ENCODE data around the gene NEDD4L.

The NEDD4L gene

DNA sequence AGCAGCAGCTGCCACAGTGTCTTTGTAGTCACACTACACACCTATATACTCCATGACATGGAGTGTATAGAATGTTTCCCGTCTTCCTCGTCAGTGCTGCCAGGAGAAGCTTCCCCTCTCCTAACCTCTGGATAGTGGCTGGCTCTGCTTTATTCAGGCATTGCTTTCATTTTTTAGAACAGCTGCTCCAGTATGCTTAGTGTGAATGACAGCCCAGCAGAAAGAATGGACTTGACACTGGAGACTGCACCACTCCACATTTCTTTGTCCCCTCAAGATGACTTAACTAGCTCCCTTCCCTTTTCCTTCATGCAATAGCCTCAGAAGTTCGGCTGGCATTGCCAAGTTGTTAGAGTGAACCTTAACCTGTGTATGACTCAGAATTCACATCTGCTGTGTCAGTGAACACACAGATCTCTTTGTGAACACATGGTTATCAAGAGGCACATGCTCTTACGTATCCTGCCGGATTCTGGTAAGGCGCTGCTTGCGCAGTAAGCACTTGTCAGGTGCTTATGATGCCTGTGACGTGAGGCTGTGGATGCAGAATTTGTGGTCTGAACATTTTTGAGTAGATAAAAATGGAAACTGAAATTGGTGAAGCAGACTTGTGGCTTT lies 73.9 kb downstream of the NEDD4L start:
- H3K9me3 ChIP-seq = no peaks in the 10 kb centered on the region
- TF ChIP-seq, protein P1, sequence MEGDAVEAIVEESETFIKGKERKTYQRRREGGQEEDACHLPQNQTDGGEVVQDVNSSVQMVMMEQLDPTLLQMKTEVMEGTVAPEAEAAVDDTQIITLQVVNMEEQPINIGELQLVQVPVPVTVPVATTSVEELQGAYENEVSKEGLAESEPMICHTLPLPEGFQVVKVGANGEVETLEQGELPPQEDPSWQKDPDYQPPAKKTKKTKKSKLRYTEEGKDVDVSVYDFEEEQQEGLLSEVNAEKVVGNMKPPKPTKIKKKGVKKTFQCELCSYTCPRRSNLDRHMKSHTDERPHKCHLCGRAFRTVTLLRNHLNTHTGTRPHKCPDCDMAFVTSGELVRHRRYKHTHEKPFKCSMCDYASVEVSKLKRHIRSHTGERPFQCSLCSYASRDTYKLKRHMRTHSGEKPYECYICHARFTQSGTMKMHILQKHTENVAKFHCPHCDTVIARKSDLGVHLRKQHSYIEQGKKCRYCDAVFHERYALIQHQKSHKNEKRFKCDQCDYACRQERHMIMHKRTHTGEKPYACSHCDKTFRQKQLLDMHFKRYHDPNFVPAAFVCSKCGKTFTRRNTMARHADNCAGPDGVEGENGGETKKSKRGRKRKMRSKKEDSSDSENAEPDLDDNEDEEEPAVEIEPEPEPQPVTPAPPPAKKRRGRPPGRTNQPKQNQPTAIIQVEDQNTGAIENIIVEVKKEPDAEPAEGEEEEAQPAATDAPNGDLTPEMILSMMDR (IDR thresholded peaks at IDR 0.05; ENCODE audit: low read depth, low read length) = no peak
- 0 out of 2 replicates have a peak, but pooled peaks cover 4% of the 10 kb centered on the region for H3K4me1 ChIP-seq
- no peaks in the 10 kb centered on the region for H3K27me3 ChIP-seq
- H3K36me3 ChIP-seq = no peaks in the 10 kb centered on the region
- peak; percentile 16 for DNase-seq
- no peak overlapping the region for H3K4me3 ChIP-seq (ENCODE audit: low read depth, low read length)

- Histone ChIP-seq H3K9me3 (no peaks in the 10 kb centered on the region), H3K4me3 (ENCODE audit: low read depth, low read length) (no peak overlapping the region), H3K36me3 (no peaks in the 10 kb centered on the region), H3K4me1 (0 out of 2 replicates have a peak, but pooled peaks cover 4% of the 10 kb centered on the region), H3K27me3 (no peaks in the 10 kb centered on the region)
- TF ChIP-seq, protein P1 (IDR thresholded peaks at IDR 0.05; ENCODE audit: low read depth, low read length) = no peak
- DNase-seq = no peak
Measured at GRCh38 chr18:58118536-58118935, 74.5 kb downstream of the NEDD4L start.

- Histone ChIP-seq H3K4me1 (0 out of 2 replicates have a peak, but pooled peaks cover 4% of the 10 kb centered on the region), H3K4me3 (ENCODE audit: low read depth, low read length) (no peak overlapping the region), H3K9me3 (no peaks in the 10 kb centered on the region), H3K36me3 (no peaks in the 10 kb centered on the region), H3K27me3 (no peaks in the 10 kb centered on the region)
- TF ChIP-seq, protein P1 (IDR thresholded peaks at IDR 0.05; ENCODE audit: low read depth, low read length) = no peak
- no peak for DNase-seq
Measured at GRCh38 chr18:58119819-58120218, 75.8 kb downstream of the NEDD4L start.

DNA sequence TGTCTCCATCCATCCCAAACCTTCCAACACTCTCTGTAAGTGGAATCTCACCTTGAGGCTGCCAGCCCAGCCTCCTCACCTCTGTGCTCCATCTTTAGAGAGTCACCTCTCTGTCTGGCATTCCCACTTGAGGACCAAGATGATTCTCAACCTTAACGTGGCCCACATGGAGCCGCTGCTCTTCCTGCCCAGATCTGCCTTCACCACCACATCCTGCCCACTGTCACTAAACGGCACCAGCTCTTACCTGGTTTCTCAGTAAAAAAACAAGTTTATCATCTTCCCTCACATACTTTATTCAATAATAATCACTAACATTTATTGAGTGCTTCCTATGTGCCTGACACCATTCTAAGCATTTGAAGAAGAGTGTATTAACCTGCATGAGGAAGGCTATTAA lies 80.4 kb downstream of the NEDD4L start:
- no peaks in the 10 kb centered on the region for H3K4me1 ChIP-seq
- H3K4me3 ChIP-seq (ENCODE audit: low read depth, low read length) = no peak overlapping the region
- H3K27me3 ChIP-seq = no peaks in the 10 kb centered on the region
- TF ChIP-seq, protein P1 (IDR thresholded peaks at IDR 0.05; ENCODE audit: low read depth, low read length) = no peak
- no peaks in the 10 kb centered on the region for H3K9me3 ChIP-seq
- no peak for DNase-seq
- H3K36me3 ChIP-seq = no peaks in the 10 kb centered on the region

DNA sequence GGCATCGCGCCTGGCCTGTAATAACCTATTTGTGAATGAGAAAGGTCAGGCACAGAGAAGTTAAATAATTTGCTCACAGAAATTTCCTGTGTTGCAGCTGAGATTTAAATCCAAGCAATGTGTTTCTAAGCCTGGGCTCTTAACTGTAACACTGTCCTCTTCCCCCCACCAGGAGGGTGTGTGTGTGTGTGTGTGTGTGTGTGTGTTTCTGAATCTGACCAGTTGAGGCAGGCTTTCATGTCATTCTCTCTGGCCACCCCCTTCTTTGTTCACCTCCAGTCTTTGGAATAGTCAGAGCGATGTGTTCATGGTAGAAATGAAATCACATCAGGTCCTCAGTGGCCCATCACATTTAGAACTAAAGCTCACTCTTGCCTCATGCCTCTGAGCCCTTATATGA lies 81.2 kb downstream of the NEDD4L start:
- H3K36me3 ChIP-seq = no peaks in the 10 kb centered on the region
- no peaks in the 10 kb centered on the region for H3K9me3 ChIP-seq
- H3K27me3 ChIP-seq = no peaks in the 10 kb centered on the region
- no peak for DNase-seq
- H3K4me3 ChIP-seq (ENCODE audit: low read depth, low read length) = no peak overlapping the region
- TF ChIP-seq, protein P1 (IDR thresholded peaks at IDR 0.05; ENCODE audit: low read depth, low read length) = no peak
- no peaks in the 10 kb centered on the region for H3K4me1 ChIP-seq

DNA sequence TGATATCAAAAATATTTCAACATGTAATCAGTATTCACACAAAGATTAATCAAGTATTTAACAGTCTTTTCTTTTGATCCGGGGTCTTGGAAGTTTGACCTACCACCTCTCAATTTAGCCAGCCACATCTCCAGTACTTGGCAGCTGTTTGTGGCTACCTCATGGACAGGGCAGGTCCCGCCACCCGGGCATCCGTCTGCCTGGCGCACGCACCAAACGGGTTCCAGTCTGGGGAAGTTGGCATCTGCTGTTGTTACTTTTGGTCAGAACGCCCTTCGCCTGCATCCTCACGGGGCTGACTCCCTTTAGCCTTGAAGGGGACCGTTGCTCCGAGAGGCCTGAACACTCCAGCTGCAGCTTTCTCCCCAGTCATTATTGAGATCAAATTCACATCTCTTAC lies 81.7 kb downstream of the NEDD4L start:
- TF ChIP-seq, protein P1 (IDR thresholded peaks at IDR 0.05; ENCODE audit: low read depth, low read length) = no peak
- DNase-seq = no peak
- no peaks in the 10 kb centered on the region for H3K27me3 ChIP-seq
- H3K4me1 ChIP-seq = no peaks in the 10 kb centered on the region
- H3K9me3 ChIP-seq = no peaks in the 10 kb centered on the region
- no peaks in the 10 kb centered on the region for H3K36me3 ChIP-seq
- no peak overlapping the region for H3K4me3 ChIP-seq (ENCODE audit: low read depth, low read length)
